HUES48 (cell line): Measurements from ENCODE around the gene ANXA7.

Source experiments
- H3K27ac ChIP-seq: one replicate; pipeline ENCODE4 v1.7.0; 2013; ENCODE audit warnings: low read depth, low read length, inconsistent platforms
- H3K27me3 ChIP-seq: 2 replicates; pipeline ENCODE4 v1.6.1; 2013; ENCODE audit warnings: mild to moderate bottlenecking, low read length; ENCODE audit not compliant: control insufficient read depth, insufficient read depth
- H3K36me3 ChIP-seq: 2 replicates; pipeline ENCODE4 v1.6.1; 2013; ENCODE audit warnings: low read length; ENCODE audit not compliant: control insufficient read depth, insufficient read depth
- H3K4me1 ChIP-seq: 2 replicates; pipeline ENCODE4 v1.6.1; 2013; ENCODE audit warnings: mild to moderate bottlenecking, low read length; ENCODE audit not compliant: control insufficient read depth, insufficient read depth
- H3K4me3 ChIP-seq: 2 replicates; pipeline ENCODE4 v1.5.1; 2013; ENCODE audit warnings: mild to moderate bottlenecking, low read depth, low read length
- H3K9ac ChIP-seq: 2 replicates; pipeline ENCODE4 v1.6.1; 2013; ENCODE audit warnings: mild to moderate bottlenecking, low read depth, low read length, moderate library complexity
- H3K9me3 ChIP-seq: 2 replicates; pipeline ENCODE4 v1.6.1; 2013; ENCODE audit warnings: low read length; ENCODE audit not compliant: control insufficient read depth, insufficient read depth

The ANXA7 gene

GRCh38 chr10:73376679-73377078 lies 37.2 kb downstream of the ANXA7 start:
- no peak overlapping the region for H3K4me3 ChIP-seq
- H3K36me3 ChIP-seq, result peaks cover 69% of the 10 kb centered on the region
- no peaks in the 10 kb centered on the region for H3K9me3 ChIP-seq
- H3K27me3 ChIP-seq, result no peaks in the 10 kb centered on the region
- no peaks in the 10 kb centered on the region for H3K4me1 ChIP-seq
- no peak overlapping the region for H3K27ac ChIP-seq
- H3K9ac ChIP-seq, result no peak overlapping the region

GRCh38 chr10:73368238-73368637 lies 45.6 kb downstream of the ANXA7 start:
- no peaks in the 10 kb centered on the region for H3K27me3 ChIP-seq
- no peak overlapping the region for H3K9ac ChIP-seq
- no peaks in the 10 kb centered on the region for H3K4me1 ChIP-seq
- H3K36me3 ChIP-seq, result peaks cover 16% of the 10 kb centered on the region
- no peaks in the 10 kb centered on the region for H3K9me3 ChIP-seq
- no peak overlapping the region for H3K4me3 ChIP-seq
- no peak overlapping the region for H3K27ac ChIP-seq

- no peak overlapping the region for H3K9ac ChIP-seq
- H3K36me3 ChIP-seq, result peaks cover 12% of the 10 kb centered on the region
- H3K27ac ChIP-seq, result no peak overlapping the region
- H3K4me1 ChIP-seq, result no peaks in the 10 kb centered on the region
- no peak overlapping the region for H3K4me3 ChIP-seq
- no peaks in the 10 kb centered on the region for H3K27me3 ChIP-seq
- no peaks in the 10 kb centered on the region for H3K9me3 ChIP-seq
Measured at GRCh38 chr10:73366381-73367298, 47.2 kb downstream of the ANXA7 start.

GRCh38 chr10:73364964-73365363 lies 48.9 kb downstream of the ANXA7 start:
- H3K27me3 ChIP-seq, result no peaks in the 10 kb centered on the region
- no peak overlapping the region for H3K27ac ChIP-seq
- no peaks in the 10 kb centered on the region for H3K9me3 ChIP-seq
- H3K36me3 ChIP-seq, result peaks cover 11% of the 10 kb centered on the region
- H3K4me1 ChIP-seq, result no peaks in the 10 kb centered on the region
- no peak overlapping the region for H3K9ac ChIP-seq
- no peak overlapping the region for H3K4me3 ChIP-seq

GRCh38 chr10:73359492-73359891 lies 54.4 kb downstream of the ANXA7 start:
- H3K9me3 ChIP-seq, result no peaks in the 10 kb centered on the region
- no peaks in the 10 kb centered on the region for H3K27me3 ChIP-seq
- no peaks in the 10 kb centered on the region; the same call in 1 of the 2 replicates for H3K4me1 ChIP-seq
- no peak overlapping the region for H3K4me3 ChIP-seq
- no peak overlapping the region for H3K27ac ChIP-seq
- H3K36me3 ChIP-seq, result 0 out of 2 replicates have a peak, but pooled peaks cover under 1% of the 10 kb centered on the region
- H3K9ac ChIP-seq, result no peak overlapping the region

- H3K9me3 ChIP-seq, result no peaks in the 10 kb centered on the region
- H3K27me3 ChIP-seq, result no peaks in the 10 kb centered on the region
- H3K27ac ChIP-seq, result no peak within 1 kb of the TSS
- H3K36me3 ChIP-seq, result no peaks in the 10 kb centered on the region
- peak within 1 kb of the TSS; percentile 70 for H3K9ac ChIP-seq
- H3K4me1 ChIP-seq, result no peaks in the 10 kb centered on the region; the same call in 1 of the 2 replicates
- peak within 1 kb of the TSS; percentile 80 for H3K4me3 ChIP-seq
Measured at GRCh38 chr10:73358331-73359279, 55.3 kb downstream of the ANXA7 start, which contains the start of gene CFAP70. Gene CFAP70, minus strand, starts transcription at chr10:73358864. Its CDS starts 4,068 bp downstream, at chr10:73354796.

- Histone ChIP-seq H3K4me1 (no peaks in the 10 kb centered on the region; the same call in 1 of the 2 replicates), H3K27ac (no peak overlapping the region), H3K27me3 (no peaks in the 10 kb centered on the region), H3K9me3 (no peaks in the 10 kb centered on the region), H3K9ac (peak overlapping the region; percentile 70; the same call in 1 of the 2 replicates), H3K36me3 (no peaks in the 10 kb centered on the region), H3K4me3 (peak overlapping the region; percentile 80)
Measured at GRCh38 chr10:73357821-73358220, 56.0 kb downstream of the ANXA7 start.

GRCh38 chr10:73357166-73357565 lies 56.7 kb downstream of the ANXA7 start:
- Histone ChIP-seq H3K36me3 (no peaks in the 10 kb centered on the region), H3K9ac (no peak overlapping the region), H3K27ac (no peak overlapping the region), H3K9me3 (no peaks in the 10 kb centered on the region), H3K27me3 (no peaks in the 10 kb centered on the region), H3K4me1 (no peaks in the 10 kb centered on the region; the same call in 1 of the 2 replicates), H3K4me3 (no peak overlapping the region)

GRCh38 chr10:73344269-73344668 lies 69.6 kb downstream of the ANXA7 start:
- Histone ChIP-seq H3K9me3 (no peaks in the 10 kb centered on the region), H3K4me3 (no peak overlapping the region), H3K9ac (no peak overlapping the region), H3K36me3 (no peaks in the 10 kb centered on the region), H3K27me3 (no peaks in the 10 kb centered on the region), H3K27ac (no peak overlapping the region), H3K4me1 (no peaks in the 10 kb centered on the region)

- Histone ChIP-seq H3K9ac (no peak overlapping the region), H3K4me3 (no peak overlapping the region), H3K27me3 (no peaks in the 10 kb centered on the region), H3K27ac (no peak overlapping the region), H3K4me1 (no peaks in the 10 kb centered on the region), H3K36me3 (no peaks in the 10 kb centered on the region), H3K9me3 (no peaks in the 10 kb centered on the region)
Measured at GRCh38 chr10:73340121-73340520, 73.7 kb downstream of the ANXA7 start.
